GM19372 (cell line): Measurements from ENCODE around the gene ZBTB17.
"Not testable (repeated sequence)": the region's sequence is repeated elsewhere in the genome, so short reads cannot be mapped to it uniquely, and the experiment has no call there.

Source experiments
- ATAC-seq: cut with Tn5 transposase; IDR thresholded peaks from one replicate; pipeline ENCODE4 v1.9.1; 2021; ENCODE audit warnings: mild to moderate bottlenecking, low read depth, moderate library complexity; ENCODE audit not compliant: unreplicated experiment

The ZBTB17 gene

GRCh38 chr1:15991427-15992186 is 15.7 kb upstream of the ZBTB17 start:
- no peak for ATAC-seq

- ATAC-seq, result no peak
Measured at GRCh38 chr1:15989776-15990175, 13.9 kb upstream of the ZBTB17 start.

DNA sequence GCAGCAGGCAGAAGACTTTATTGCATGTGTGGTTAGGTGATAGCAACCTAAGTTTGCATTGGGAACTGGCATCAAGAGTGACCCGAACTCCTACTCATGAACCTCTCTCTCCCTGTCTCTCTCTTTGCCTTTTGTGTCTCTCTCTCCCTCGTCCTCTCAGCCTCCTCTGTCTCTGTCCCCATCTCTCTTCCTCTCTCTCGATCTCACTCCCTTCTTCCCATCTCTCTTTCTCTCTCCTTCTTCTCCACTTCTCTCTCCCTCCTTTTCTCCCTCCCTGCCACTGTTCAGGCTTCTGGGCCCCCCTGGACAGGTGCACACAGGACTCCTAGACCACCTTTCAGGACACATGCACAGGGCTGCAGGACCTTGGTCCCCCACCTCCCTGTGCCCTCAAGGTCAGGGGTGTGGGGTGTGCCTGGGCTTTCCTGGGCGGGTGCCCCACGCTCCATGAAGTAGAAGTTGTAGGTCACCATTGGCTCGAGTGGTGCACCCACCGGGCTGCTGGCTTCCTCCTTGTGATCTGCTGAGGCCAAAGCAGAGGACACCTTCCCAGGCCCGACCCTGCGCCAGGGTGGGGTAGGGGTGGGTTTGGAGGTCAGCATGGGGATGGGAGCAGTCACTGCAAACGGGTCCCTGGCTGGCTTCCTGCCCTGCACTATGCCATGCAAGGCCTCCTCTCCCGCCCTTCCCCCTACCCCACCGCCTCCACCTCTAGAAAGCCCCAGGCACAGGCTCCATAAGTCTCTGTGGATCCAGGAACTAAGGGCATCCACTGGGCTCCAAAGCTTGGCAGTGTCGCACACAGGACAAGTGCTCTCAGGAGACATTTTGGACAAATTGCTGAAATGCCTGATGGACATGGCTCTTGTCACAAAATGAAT is 13.2 kb upstream of the ZBTB17 start:
- ATAC-seq, result no peak

DNA sequence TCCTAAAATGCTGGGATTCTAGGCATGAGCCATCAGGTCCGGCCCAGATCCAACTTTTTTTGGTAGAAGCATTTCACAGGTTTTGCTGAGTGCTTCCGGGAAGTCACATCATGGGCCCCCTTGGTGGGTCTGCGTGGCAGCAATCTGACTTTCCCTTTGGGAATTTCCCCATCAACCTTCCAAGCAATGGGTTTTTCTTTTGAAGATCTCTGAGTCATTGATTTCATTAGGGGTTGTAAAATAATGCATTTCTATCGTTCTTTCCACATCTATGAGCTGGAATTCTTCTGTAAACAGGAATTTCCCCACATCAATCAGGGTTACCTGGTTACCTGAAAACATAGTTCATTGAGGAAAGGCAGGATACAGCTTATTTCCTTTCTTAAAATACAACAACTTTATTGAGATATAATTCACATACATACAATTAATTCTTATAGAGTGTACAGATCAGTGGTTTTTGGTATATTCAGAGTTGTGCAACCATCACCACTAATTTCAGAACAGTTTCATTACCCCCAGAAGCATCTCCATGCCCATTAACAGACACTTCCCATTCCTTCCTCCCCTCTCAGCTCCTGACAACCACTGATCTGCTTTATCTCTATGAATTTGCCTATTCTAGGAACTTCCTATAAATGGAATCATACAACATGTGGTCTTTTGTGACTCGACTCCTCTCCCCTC is 9.9 kb upstream of the ZBTB17 start:
- ATAC-seq, result no peak

DNA sequence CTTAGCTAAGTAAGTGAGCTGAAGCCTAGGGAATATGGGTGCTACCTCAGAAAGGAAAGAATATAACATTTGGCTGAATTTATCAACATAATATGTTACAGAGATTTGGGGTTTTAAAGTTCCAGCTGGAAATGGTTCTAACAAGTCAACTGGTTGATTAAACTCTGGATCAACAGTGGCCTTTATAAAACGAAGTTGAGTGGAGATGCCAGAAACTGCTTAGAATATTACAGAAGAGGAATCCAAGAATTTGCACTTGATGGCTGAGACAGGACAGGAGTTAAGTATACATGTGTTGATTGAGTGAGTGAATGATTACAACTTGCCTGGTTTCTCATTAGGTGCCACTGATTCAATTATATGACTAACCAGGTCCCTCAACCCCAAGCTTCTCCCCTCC is 7.4 kb upstream of the ZBTB17 start:
- no peak for ATAC-seq

DNA sequence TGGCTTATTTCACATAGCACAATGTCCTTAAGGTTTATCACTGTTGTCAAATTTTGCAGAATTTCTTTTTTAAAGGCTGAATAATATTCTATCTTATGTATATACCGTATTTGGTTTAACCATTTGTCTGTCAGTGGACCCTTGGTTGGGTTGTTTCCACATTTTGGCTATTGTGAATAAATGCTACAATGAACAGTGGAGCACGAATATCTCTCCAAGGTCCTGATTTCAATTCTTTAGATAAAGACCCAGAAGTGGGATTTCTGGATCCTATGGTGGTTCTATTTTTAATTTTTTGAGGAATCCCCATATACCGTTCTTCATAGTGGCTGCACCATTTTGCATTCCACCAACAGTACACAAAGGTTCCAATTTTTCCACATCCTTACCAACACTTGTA is 5.8 kb upstream of the ZBTB17 start:
- ATAC-seq, result no peak

- not testable (repeated sequence) for ATAC-seq
Measured at GRCh38 chr1:15977947-15978346, 2.0 kb upstream of the ZBTB17 start.

- ATAC-seq, result peak; percentile 62
Measured at GRCh38 chr1:15975358-15975804, 520 bp downstream of the ZBTB17 start.

DNA sequence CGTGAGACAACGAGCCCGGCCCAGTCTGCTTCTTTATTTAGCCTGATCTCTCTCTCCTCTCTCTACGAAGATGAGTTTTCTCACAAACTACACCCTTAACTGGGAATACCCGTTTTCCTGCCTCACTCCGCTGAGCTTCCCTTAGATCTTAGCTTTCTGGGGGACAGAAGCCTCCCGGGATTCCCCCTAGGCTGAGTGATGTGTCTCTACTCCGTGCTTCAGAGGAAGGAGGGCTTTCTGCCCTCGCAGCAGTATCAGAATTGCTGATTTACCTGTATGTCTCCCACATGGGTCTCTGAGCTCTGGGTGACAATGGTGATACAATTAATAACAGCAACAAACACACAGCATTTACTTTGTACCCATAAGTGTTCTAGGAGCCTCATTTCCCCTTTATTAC is 1.0 kb downstream of the ZBTB17 start:
- no peak for ATAC-seq

DNA sequence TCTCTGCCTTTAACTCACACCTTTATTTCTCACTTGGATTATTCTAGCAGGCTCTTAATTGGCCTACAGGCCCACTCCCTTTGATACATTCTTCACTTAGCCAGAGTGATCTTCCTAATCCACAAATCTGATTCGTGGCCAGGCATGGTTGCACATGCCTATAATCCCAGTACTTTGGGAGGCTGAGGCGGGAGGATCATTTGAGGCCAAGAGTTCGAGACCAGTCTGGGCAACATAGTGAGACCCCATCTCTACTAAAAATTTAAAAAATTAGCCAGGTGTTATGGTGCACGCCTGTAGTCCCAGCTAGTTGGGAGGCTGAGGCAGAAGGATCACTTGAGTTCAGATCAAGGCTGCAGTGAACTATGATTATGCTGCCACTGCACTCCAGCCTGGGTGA is 2.1 kb downstream of the ZBTB17 start:
- no peak for ATAC-seq

DNA sequence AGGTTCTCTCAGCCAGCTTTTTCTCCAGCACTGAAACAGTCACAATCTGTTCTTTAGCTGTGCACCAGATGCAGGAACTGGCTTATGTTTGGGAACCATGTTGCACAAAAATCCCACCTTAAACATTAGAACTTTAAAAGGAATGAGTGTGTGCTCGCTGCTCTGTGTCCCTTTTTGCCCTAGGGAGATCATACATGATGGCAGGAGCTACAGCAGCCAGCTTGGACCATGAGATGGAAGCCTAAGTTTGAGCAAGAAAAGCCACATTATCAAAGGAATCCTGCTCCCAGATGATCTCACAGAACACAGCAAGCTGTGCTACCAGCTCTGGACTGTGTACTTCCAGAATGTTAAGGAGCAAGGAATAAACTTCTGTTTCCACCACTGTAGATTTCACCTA is 3.5 kb downstream of the ZBTB17 start:
- no peak for ATAC-seq

GRCh38 chr1:15970911-15971310 is 5.0 kb downstream of the ZBTB17 start:
- ATAC-seq, result no peak

- no peak for ATAC-seq
Measured at GRCh38 chr1:15969321-15969880, 6.5 kb downstream of the ZBTB17 start.

DNA sequence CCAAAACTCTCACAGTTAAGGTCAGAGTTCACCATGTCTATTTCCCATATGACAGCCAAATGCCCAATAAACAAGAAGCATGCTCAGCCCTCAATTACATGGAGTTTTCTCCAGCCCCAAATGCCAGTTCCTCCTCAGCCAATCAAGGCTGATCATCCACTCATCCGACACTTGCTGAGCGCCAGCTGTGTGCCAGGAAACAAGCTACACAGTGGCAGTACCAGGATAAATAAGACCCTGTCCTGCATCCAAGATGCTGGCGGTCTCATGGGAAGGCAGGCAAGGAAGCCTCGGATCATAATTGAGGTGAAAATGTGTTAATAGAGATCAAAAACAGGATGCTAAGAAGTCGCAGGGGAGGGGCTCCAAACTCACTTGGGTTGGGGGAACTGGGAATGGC is 7.7 kb downstream of the ZBTB17 start:
- no peak for ATAC-seq

DNA sequence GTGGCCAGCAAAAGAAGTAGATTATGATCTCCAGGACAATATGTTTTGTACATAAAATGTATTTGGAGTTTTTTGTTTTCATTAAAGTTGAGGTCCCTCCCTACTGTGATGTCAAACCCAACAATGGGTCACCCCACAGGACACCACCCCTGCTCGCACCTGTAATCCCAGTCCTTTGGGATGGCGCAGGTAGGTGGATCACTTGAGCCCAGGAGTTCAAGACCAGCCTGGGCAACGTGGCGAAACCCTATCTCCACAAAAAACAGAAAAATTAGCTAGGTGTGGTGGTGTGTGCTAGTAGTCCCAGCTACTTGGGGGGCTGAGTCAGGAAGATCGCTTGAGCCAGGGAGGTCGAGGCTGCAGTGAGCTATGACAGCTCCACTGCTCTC is 9.0 kb downstream of the ZBTB17 start:
- no peak for ATAC-seq

DNA sequence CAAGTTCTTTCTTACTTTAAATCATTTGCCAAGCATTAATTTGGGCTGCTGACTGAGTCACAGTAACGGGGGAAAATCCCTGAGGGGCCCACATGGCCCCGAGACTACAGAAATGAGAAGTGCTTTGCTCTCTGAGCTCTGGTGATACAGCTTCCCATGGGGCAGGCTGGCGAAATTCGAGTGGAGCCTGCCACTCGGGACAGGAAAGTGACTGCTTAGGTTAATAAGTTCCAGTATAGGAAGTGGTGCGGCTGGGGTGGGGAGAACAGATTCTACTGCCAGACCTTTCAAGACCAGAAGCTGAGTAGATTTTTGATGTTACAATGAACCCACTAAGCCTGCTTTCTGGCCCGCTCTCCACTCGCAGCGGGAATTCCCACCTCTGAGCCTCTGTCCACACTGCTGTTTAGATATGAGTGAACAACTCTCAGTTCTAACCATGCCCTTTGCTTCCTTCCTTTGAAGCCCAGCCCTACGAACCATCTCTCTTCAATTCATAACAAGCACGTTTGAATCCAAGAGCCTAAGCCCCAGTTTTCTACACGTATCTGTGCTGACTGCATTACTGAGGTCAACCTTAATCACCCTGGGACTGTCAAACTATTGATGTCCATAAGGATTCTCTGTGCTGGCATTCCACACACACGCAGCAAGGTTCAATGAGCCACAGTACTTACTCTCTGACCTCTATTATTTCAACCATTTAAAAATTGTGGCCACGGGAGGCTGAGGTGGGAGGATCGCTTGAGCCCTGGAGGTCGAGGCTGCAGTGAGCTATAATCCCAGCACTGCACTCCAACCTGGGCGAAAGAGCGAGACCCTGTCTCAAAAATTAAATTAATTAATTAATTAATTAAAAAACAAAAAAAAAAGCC is 9.6 kb downstream of the ZBTB17 start:
- ATAC-seq, result peak; percentile 71

DNA sequence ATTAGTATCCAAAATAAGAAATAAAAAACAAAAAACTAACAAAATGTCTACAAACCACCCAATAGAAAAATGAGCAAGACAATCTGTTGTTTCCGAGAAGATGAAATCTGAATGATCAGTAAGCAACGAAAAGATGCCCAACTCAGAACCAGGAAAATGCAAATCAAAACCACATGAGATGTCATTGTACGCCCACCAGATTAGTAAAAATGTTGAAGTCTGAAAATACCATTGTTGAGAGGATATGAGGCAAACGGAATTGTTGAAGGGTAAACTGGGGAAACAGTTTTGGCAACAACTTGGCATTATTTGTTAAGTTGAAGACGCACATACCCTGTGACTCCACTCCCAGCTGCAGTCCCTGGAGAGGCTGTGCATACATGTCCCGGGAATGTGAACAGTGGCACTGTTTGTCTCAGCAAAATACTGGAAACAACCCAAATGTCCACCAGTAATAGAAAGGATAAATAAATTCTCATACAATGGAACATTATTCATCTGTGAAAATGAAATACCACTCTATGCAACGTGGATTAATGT is 10.6 kb downstream of the ZBTB17 start:
- no peak for ATAC-seq

GRCh38 chr1:15963968-15964648 is 11.8 kb downstream of the ZBTB17 start:
- no peak for ATAC-seq

DNA sequence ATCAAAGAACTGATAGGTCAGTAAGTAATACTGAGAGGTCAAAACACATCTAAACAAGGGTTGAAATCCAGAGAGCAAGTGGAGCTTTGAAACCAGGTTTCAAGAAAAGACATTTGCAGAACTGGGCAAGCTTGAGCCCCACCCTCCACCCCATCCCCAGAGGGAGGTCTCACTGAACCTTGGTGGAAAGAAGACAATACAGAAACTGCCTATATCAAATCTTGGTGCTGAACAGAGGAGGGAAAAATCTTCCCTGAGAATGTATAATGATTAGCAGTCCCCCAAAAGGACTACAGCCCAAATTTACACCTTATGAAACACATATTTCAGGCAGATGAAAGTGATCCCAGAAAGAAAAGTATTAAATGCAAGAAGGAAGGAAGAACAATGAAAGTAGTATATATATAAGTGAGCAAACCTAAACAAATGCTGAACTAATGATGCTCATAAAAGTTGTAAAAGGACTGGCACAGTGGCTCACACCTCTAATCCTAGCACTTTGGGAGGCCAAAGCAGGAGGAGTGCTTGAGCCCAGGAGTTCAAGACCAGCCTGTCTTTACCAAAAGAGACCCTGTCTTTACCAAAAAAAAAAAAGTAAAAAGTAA is 12.4 kb downstream of the ZBTB17 start:
- ATAC-seq, result no peak
